ENCODE measurements around the gene GAGE1. TPM values are rescaled to one million over a fixed set of nuclear protein-coding genes. Genes with fewer than 3 reads are reported as not detected.

GAGE1 gene
- total and polyA plus RNA-seq, 9 of the 15 experiments (the other 6 are each of a cell fraction or from before 2014, with no cell fraction given) = 204 to 1,651 (median 472) TPM

DNA sequence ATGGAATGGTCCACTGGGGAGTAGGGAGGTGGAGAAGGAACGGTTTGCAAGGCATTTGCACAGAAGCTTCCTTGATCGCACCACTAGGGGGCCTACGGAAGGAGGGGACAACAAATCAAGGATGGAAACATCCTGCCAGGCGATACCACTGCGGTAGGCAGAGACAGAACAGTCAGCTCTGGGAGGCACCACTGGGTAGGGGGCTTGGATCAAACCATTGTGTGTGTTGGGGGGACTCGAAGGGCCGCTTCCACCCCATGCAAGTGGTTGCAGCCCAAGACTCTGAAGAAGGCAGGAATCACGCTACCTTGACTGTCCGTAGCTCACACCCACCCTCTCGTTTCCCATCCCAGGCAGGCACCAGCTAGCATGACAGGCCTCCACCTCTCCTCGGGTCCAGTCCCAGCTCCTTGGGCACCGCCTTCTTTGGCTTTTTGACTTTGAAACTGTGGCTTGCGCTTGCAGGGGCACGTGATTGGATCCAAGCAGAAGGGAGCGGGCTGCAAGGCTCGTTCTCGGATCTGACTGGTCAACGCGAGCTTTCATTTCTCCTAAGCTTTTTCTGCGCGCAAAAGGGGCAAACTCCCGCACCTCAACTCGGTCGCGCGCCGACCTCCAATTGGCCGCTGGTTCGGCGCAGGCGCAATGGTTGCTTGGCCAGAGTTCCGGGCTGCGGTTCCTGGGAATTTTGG, 28.4 kb downstream of the GAGE1 start (continued):
- TF ChIP-seq NR2F6 (CRISPR knock-in tag; IDR thresholded peaks at IDR 0.05) (no peak), TCF3 (CRISPR knock-in tag; IDR thresholded peaks at IDR 0.05) (no peak), ATF7 (IDR thresholded peaks at IDR 0.05) (peak; percentile 91), DNMT1 (IDR thresholded peaks at IDR 0.05) (no peak), ZFP1 (CRISPR knock-in tag; IDR thresholded peaks at IDR 0.05) (no peak), DPF2 (IDR thresholded peaks at IDR 0.05) (no peak), RBM17 (IDR thresholded peaks at IDR 0.05; ENCODE audit: borderline replicate concordance, low read depth, low read length) (no peak), SLC30A9 (CRISPR knock-in tag; IDR thresholded peaks at IDR 0.05) (no peak), CCAR2 (IDR thresholded peaks at IDR 0.05; ENCODE audit: low read depth, low read length) (no peak), SMARCB1 (IDR thresholded peaks at IDR 0.05; ENCODE audit: insufficient read length, low read depth) (no peak), CBFA2T3 (IDR thresholded peaks at IDR 0.05) (no peak), CEBPG (CRISPR knock-in tag; IDR thresholded peaks at IDR 0.05) (no peak), CEBPG (tag; conservative IDR thresholded peaks at IDR 0.05 in 1 of 2, IDR thresholded peaks at IDR 0.05 in 1 of 2) (no peak), GABPB2 (CRISPR knock-in tag; conservative IDR thresholded peaks at IDR 0.05) (no peak), JUND (IDR thresholded peaks at IDR 0.05; ENCODE audit: borderline replicate concordance, low read depth, low read length) (0 out of 2 replicates have a peak, but pooled peaks have one; percentile 19), JUND (tag; IDR thresholded peaks at IDR 0.05; ENCODE audit: borderline replicate concordance, low read depth, low read length) (no peak), XRCC5 (IDR thresholded peaks at IDR 0.05; ENCODE audit: low read depth, low read length) (no peak), CSDE1 (IDR thresholded peaks at IDR 0.05) (no peak), PTRF (tag; IDR thresholded peaks at IDR 0.05) (no peak), TEAD2 (tag; IDR thresholded peaks at IDR 0.05) (no peak), NCOR1 (IDR thresholded peaks at IDR 0.05) (no peak)
- TF ChIP-seq, protein P1, sequence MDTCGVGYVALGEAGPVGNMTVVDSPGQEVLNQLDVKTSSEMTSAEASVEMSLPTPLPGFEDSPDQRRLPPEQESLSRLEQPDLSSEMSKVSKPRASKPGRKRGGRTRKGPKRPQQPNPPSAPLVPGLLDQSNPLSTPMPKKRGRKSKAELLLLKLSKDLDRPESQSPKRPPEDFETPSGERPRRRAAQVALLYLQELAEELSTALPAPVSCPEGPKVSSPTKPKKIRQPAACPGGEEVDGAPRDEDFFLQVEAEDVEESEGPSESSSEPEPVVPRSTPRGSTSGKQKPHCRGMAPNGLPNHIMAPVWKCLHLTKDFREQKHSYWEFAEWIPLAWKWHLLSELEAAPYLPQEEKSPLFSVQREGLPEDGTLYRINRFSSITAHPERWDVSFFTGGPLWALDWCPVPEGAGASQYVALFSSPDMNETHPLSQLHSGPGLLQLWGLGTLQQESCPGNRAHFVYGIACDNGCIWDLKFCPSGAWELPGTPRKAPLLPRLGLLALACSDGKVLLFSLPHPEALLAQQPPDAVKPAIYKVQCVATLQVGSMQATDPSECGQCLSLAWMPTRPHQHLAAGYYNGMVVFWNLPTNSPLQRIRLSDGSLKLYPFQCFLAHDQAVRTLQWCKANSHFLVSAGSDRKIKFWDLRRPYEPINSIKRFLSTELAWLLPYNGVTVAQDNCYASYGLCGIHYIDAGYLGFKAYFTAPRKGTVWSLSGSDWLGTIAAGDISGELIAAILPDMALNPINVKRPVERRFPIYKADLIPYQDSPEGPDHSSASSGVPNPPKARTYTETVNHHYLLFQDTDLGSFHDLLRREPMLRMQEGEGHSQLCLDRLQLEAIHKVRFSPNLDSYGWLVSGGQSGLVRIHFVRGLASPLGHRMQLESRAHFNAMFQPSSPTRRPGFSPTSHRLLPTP (IDR thresholded peaks at IDR 0.05; ENCODE audit: borderline replicate concordance, extremely low read depth, insufficient read length) = no peak
- TF ChIP-seq, protein P2, sequence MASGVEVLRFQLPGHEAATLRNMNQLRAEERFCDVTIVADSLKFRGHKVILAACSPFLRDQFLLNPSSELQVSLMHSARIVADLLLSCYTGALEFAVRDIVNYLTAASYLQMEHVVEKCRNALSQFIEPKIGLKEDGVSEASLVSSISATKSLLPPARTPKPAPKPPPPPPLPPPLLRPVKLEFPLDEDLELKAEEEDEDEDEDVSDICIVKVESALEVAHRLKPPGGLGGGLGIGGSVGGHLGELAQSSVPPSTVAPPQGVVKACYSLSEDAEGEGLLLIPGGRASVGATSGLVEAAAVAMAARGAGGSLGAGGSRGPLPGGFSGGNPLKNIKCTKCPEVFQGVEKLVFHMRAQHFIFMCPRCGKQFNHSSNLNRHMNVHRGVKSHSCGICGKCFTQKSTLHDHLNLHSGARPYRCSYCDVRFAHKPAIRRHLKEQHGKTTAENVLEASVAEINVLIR (CRISPR knock-in tag; IDR thresholded peaks at IDR 0.05) = no peak
- TF ChIP-seq, protein P3, sequence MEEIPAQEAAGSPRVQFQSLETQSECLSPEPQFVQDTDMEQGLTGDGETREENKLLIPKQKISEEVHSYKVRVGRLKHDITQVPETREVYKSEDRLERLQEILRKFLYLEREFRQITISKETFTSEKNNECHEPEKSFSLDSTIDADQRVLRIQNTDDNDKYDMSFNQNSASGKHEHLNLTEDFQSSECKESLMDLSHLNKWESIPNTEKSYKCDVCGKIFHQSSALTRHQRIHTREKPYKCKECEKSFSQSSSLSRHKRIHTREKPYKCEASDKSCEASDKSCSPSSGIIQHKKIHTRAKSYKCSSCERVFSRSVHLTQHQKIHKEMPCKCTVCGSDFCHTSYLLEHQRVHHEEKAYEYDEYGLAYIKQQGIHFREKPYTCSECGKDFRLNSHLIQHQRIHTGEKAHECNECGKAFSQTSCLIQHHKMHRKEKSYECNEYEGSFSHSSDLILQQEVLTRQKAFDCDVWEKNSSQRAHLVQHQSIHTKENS (CRISPR knock-in tag; IDR thresholded peaks at IDR 0.05) = no peak
- TF ChIP-seq, protein P4, sequence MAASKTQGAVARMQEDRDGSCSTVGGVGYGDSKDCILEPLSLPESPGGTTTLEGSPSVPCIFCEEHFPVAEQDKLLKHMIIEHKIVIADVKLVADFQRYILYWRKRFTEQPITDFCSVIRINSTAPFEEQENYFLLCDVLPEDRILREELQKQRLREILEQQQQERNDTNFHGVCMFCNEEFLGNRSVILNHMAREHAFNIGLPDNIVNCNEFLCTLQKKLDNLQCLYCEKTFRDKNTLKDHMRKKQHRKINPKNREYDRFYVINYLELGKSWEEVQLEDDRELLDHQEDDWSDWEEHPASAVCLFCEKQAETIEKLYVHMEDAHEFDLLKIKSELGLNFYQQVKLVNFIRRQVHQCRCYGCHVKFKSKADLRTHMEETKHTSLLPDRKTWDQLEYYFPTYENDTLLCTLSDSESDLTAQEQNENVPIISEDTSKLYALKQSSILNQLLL (CRISPR knock-in tag; IDR thresholded peaks at IDR 0.05; ENCODE audit: borderline replicate concordance) = no peak

Measured in K562 (cell line).